Measurements from ENCODE around the gene TAOK3.

TAOK3 gene

DNA sequence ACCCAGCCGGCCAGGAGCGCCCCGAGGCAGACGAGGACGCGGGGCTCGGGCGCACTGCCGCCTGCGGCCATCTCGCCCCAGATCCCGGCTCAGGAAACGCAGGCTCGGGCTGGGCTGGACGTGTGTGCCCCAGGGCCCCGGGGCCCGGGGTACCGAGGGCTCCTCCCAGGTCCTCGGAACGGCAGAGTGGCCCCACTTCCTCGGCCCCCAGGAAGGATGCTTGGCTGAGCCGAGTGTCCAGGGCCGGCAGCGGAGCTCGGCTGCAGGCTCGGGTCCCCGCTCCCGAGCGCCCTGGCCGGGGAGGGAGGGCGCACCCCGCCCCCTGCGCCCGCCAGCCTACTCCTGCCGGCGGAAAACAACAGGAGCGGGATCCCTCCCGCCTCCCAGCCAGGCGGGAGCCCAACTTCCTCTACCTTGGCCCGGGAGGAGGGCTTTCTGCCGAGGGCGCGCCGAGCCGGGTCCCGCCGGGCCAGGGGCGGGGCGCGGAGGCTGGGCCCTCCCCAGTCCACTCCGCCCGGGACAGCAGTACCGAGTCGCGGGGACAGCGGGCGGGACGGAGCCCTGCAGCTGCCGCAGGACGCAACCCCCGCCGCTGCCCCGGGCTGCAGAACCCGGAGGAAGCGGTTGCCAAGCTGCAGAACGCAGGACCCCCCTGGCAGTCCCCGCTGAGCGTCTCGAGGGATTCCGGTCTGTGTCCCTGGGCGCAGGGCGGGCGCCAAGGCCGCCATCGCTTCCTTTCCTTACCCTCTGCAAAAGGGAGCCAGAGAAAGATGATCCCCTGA is 268.9 kb downstream of the TAOK3 start, which contains the start of gene VSIG10:
Gene VSIG10, minus strand, starts transcription at position 411 of the 782 bp plus-strand sequence. Its CDS starts 340 bp downstream, at position 71.
- in situ Hi-C loops (cut with MboI; ENCODE audit: low sequenced_read_pairs), result no loop called here

DNA sequence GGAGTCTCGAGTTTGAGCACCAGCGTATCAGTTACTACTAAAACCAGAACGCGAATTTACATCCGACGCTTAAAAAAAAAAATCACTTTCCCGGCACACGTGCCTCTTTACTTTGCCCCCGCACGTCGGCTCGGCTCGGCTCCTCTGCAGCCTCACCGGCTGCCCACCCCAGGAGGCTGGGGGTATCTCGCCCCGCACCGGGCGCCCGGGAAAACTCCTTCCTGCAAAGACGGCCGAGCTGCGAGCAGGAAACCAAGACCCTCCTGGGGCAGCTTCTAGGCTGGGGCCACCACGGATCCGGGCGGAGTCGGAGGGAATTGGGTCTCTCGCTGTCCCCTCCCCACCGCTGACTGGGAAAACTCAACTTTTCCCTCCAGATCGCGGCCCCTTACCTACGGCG is 269.5 kb downstream of the TAOK3 start:
- in situ Hi-C loops (cut with MboI; ENCODE audit: low sequenced_read_pairs), result no loop called here

DNA sequence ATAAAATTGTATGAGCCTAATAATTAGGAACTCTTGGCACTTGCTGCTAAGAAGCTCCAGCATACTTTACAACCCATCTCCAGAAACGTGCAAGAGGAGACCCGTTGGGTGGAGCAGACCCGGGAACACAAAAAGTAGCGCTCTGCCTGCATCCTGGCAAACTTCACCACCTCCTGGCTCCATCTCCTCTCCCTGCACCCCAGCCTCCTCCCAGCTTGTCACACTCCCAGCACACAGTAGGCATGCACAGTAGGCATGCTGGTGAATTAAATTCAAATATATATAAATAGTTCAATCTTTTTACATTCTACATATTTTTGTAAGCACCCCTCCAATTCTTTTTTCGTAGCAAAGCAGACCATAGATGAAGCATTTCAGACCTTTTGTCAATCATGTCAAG is 270.1 kb downstream of the TAOK3 start:
- in situ Hi-C loops (cut with MboI; ENCODE audit: low sequenced_read_pairs), result no loop called here

DNA sequence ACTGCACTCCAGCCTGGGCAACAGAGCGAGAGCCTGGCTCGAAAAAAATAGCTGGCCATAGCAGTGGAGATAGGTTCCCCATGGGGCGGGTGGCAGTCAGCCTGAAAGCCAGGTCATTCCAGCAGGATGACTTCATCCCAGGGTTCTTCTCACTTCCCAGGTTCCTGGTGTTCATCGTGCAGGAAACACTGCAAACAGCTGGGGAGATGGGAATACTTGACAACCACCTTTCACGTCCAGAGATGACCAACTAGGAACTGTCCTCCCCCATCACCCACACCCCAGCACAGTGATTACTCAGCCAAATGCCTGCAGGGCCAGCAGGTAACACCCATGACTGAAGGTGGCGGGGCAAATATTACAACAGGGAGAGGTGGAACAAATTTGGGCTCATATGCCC is 270.6 kb downstream of the TAOK3 start:
- in situ Hi-C loops (cut with MboI; ENCODE audit: low sequenced_read_pairs), result no loop called here

DNA sequence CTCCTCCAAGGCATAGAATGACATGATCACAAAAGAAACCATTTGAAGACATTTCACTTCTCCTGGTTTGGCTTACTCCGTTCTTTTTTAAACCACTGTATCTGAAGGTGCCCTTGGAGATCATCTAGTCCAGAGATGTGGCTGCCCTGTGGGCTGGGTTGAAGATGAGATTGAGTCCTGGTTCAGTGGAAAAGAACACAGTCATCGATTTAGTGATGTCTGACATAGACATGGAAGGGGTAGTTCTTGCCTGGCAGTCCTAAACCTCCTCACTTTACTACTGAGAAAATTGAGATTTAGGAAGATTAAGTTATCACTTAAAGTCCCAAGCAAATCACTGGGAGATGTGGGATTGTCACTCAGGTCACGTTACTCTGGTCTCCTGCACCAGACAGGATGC is 271.7 kb downstream of the TAOK3 start:
- in situ Hi-C loops (cut with MboI; ENCODE audit: low sequenced_read_pairs), result no loop called here

All from HL-60/S4 (cell line).